Ascending aorta (tissue), 2 donors: ENCODE data around the gene PLCB3. TPM values are rescaled to one million over a fixed set of nuclear protein-coding genes. Genes with fewer than 3 reads are reported as not detected.
A peak's percentile ranks its signal among the peaks of the same experiment; 100 is the strongest.
"Not testable (repeated sequence)": the region's sequence is repeated elsewhere in the genome, so short reads cannot be mapped to it uniquely, and the experiment has no call there.

ENCODE experiments used
- DNase-seq, 2 donors: peaks; one replicate each; pipeline ENCODE4 v3.0.0-alpha.2; 2019; ENCODE audit warnings: low spot score in 2 of 2
- H3K27ac ChIP-seq, 2 donors: fragments of 200-600 bp; sonication (generic); one replicate each; pipeline ENCODE4 v1.5.1; 2016 to 2017; ENCODE audit warnings: mild to moderate bottlenecking in 1 of 2
- H3K27me3 ChIP-seq: fragments of 200-600 bp; sonication (generic); one replicate; pipeline ENCODE4 v1.5.1; 2017
- H3K36me3 ChIP-seq, 2 donors: fragments of 200-600 bp; sonication (generic); one replicate each; pipeline ENCODE4 v1.5.1; 2016
- H3K4me1 ChIP-seq, 2 donors: fragments of 200-600 bp; sonication (generic); one replicate each; pipeline ENCODE4 v1.5.1; 2016 to 2017; ENCODE audit warnings: mild to moderate bottlenecking in 1 of 2
- H3K4me3 ChIP-seq, 2 donors: fragments of 200-600 bp; sonication (generic); one replicate each; pipeline ENCODE4 v1.5.1; 2016 to 2017; ENCODE audit warnings: mild to moderate bottlenecking in 1 of 2
- H3K9me3 ChIP-seq, 2 donors: fragments of 200-600 bp; sonication (generic); one replicate each; pipeline ENCODE4 v1.5.1; 2016
- CTCF ChIP-seq, 3 experiments: fragments of 200-600 bp in 2 of 3; fragments of 450-650 bp in 1 of 3; sonication (generic) in 2 of 3; IDR thresholded peaks; one replicate each; pipeline ENCODE4 v1.5.1; 2016 to 2019; ENCODE audit warnings: antibody characterized with exemption in 3 of 3, mild to moderate bottlenecking in 1 of 3, moderate library complexity in 1 of 3
- intact Hi-C: fragments of 100-400 bp; cut with DNase I; formaldehyde crosslinking; loops from one replicate; pipeline ENCODE4 v1.15.1; 2023
- total RNA-seq: library from RNA; depleted of rRNA; stranded (reverse); fragments of >200 nt; gene quantifications from one replicate; pipeline ENCODE4 v1.1.0, GENCODE V29; 2016

The PLCB3 gene
- total RNA-seq, 1 donor from 2014 or later: 54.0 TPM

GRCh38 chr11:64312947-64313346, 61.6 kb downstream of the PLCB3 start:
- Histone ChIP-seq H3K4me1 (peaks cover 0 to 5% of the 10 kb centered on the region in 2 donors), H3K36me3 (peaks cover 10 to 18% of the 10 kb centered on the region in 2 donors), H3K27ac (peak overlapping the region in 1 of 2 donors; percentile 48), H3K27me3 (no peaks in the 10 kb centered on the region), H3K9me3 (no peaks in the 10 kb centered on the region), H3K4me3 (no peak overlapping the region)
- no peak for DNase-seq
- no peak for TF ChIP-seq CTCF (IDR thresholded peaks at IDR 0.05)
- intact Hi-C loops: no loop called here

GRCh38 chr11:64313491-64314145, 62.3 kb downstream of the PLCB3 start:
- H3K36me3 ChIP-seq: peaks cover 10 to 18% of the 10 kb centered on the region in 2 donors
- H3K4me3 ChIP-seq: no peak overlapping the region
- H3K4me1 ChIP-seq: peaks cover 0 to 5% of the 10 kb centered on the region in 2 donors
- H3K27ac ChIP-seq: peak overlapping the region; percentile 48 to 66
- intact Hi-C loops: no loop called here
- TF ChIP-seq CTCF (IDR thresholded peaks at IDR 0.05): no peak
- DNase-seq: peak in 1 of 2 donors; percentile 85
- no peaks in the 10 kb centered on the region for H3K27me3 ChIP-seq
- H3K9me3 ChIP-seq: no peaks in the 10 kb centered on the region

- no peak for TF ChIP-seq CTCF (IDR thresholded peaks at IDR 0.05)
- Histone ChIP-seq H3K9me3 (no peaks in the 10 kb centered on the region), H3K27me3 (no peaks in the 10 kb centered on the region), H3K4me1 (peaks cover 4 to 9% of the 10 kb centered on the region in 2 donors), H3K4me3 (no peak overlapping the region), H3K36me3 (peaks cover 10 to 18% of the 10 kb centered on the region in 2 donors), H3K27ac (peak overlapping the region; percentile 38 to 66)
- DNase-seq: no peak
- intact Hi-C loops: no loop called here
Observed at GRCh38 chr11:64314146-64314804, 62.9 kb downstream of the PLCB3 start.

- Histone ChIP-seq H3K36me3 (peaks cover 10 to 18% of the 10 kb centered on the region in 2 donors), H3K9me3 (no peaks in the 10 kb centered on the region), H3K27me3 (no peaks in the 10 kb centered on the region), H3K4me1 (peaks cover 7 to 10% of the 10 kb centered on the region in 2 donors), H3K27ac (no peak overlapping the region), H3K4me3 (no peak overlapping the region)
- DNase-seq: no peak
- intact Hi-C loops: no loop called here
- no peak for TF ChIP-seq CTCF (IDR thresholded peaks at IDR 0.05)
Observed at GRCh38 chr11:64314805-64315561, 63.7 kb downstream of the PLCB3 start.

GRCh38 chr11:64315667-64316526, 64.6 kb downstream of the PLCB3 start:
- H3K27me3 ChIP-seq, DNase-seq, H3K9me3 ChIP-seq, intact Hi-C loops: not testable (repeated sequence)
- peaks cover 14 to 25% of the 10 kb centered on the region in 2 donors for H3K36me3 ChIP-seq
- peaks cover 7 to 10% of the 10 kb centered on the region in 2 donors for H3K4me1 ChIP-seq
- peak overlapping the region in 1 of 2 donors; percentile 75 for H3K4me3 ChIP-seq
- H3K27ac ChIP-seq: peak overlapping the region; percentile 95 to 99
